C1 segment of cervical spinal cord (tissue), 14 donors: ENCODE measurements around the gene GALM.
"Not testable (repeated sequence)": the region's sequence is repeated elsewhere in the genome, so short reads cannot be mapped to it uniquely, and the experiment has no call there.

Source experiments
- DNase-seq, 14 donors: peaks; one replicate each; lab custom pipeline; 2025; lab: John Stamatoyannopoulos, UW

The GALM gene

GRCh38 chr2:38739524-38739923, 73.6 kb downstream of the GALM start:
- DNase-seq, result no peak

GRCh38 chr2:38740851-38741731, 75.2 kb downstream of the GALM start:
- peak in 1 of 14 donors; percentile 13 for DNase-seq

GRCh38 chr2:38742797-38743559, 77.1 kb downstream of the GALM start:
- no peak for DNase-seq

- no peak for DNase-seq
Measured at GRCh38 chr2:38743672-38744398, 77.9 kb downstream of the GALM start.

GRCh38 chr2:38744399-38744780, 78.5 kb downstream of the GALM start:
- DNase-seq, result no peak

GRCh38 chr2:38745267-38745666, 79.4 kb downstream of the GALM start:
- DNase-seq, result no peak

- DNase-seq, result no peak
Measured at GRCh38 chr2:38747007-38747424, 81.1 kb downstream of the GALM start.

GRCh38 chr2:38747819-38748218, 81.9 kb downstream of the GALM start:
- DNase-seq, result no peak

GRCh38 chr2:38748391-38748790, 82.5 kb downstream of the GALM start:
- DNase-seq, result no peak

GRCh38 chr2:38748943-38749804, 83.3 kb downstream of the GALM start:
- no peak for DNase-seq

GRCh38 chr2:38750011-38750890, 84.3 kb downstream of the GALM start:
- DNase-seq, result peak in 12 of 14 donors; percentile 28 to 76 (median 55)

- DNase-seq, result peak; percentile 72 to 98 (median 96)
Measured at GRCh38 chr2:38750891-38751595, 85.1 kb downstream of the GALM start, which contains the start of gene SRSF7. Gene SRSF7, minus strand, starts transcription at chr2:38751361. Its CDS starts 105 bp downstream, at chr2:38751256.

GRCh38 chr2:38751596-38752410, 85.9 kb downstream of the GALM start:
- no peak for DNase-seq

GRCh38 chr2:38754049-38754448, 88.1 kb downstream of the GALM start:
- no peak for DNase-seq

- DNase-seq, result no peak
Measured at GRCh38 chr2:38754506-38754905, 88.6 kb downstream of the GALM start.

GRCh38 chr2:38755891-38756290, 90.0 kb downstream of the GALM start:
- DNase-seq, result not testable (repeated sequence)

GRCh38 chr2:38763228-38763627, 97.3 kb downstream of the GALM start:
- DNase-seq, result no peak

- DNase-seq, result no peak
Measured at GRCh38 chr2:38763728-38764127, 97.8 kb downstream of the GALM start.
